ENCODE measurements around the gene PHACTR1.

PHACTR1 gene

GRCh38 chr6:12800120-12800519 lies 83.6 kb downstream of the PHACTR1 start:
- DNase-seq (ENCODE audit: insufficient read length, low spot score) (no peak), FAIRE-seq (no peak)

- FAIRE-seq (no peak), DNase-seq (ENCODE audit: insufficient read length, low spot score) (no peak)
These were observed 84.6 kb downstream of the PHACTR1 start for GRCh38 chr6:12801141-12801540.

GRCh38 chr6:12802440-12802839 lies 85.9 kb downstream of the PHACTR1 start:
- no peak for FAIRE-seq
- no peak for DNase-seq (ENCODE audit: insufficient read length, low spot score)

- FAIRE-seq = no peak
- no peak for DNase-seq (ENCODE audit: insufficient read length, low spot score)
These were observed 86.9 kb downstream of the PHACTR1 start for GRCh38 chr6:12803486-12803885.

- no peak for DNase-seq (ENCODE audit: insufficient read length, low spot score)
- no peak for FAIRE-seq
These were observed 88.5 kb downstream of the PHACTR1 start for GRCh38 chr6:12804952-12805645.

- DNase-seq (ENCODE audit: insufficient read length, low spot score) (no peak), FAIRE-seq (no peak)
These were observed 89.6 kb downstream of the PHACTR1 start for GRCh38 chr6:12806136-12806535.

- no peak for DNase-seq (ENCODE audit: insufficient read length, low spot score)
- FAIRE-seq = no peak
These were observed 90.2 kb downstream of the PHACTR1 start for GRCh38 chr6:12806796-12807195.

- no peak for FAIRE-seq
- DNase-seq (ENCODE audit: insufficient read length, low spot score) = no peak
These were observed 95.0 kb downstream of the PHACTR1 start for GRCh38 chr6:12811519-12811918.

GRCh38 chr6:12813321-12813720 lies 96.8 kb downstream of the PHACTR1 start:
- no peak for DNase-seq (ENCODE audit: insufficient read length, low spot score)
- FAIRE-seq = no peak

GRCh38 chr6:12814015-12814414 lies 97.4 kb downstream of the PHACTR1 start:
- FAIRE-seq (no peak), DNase-seq (ENCODE audit: insufficient read length, low spot score) (no peak)

GRCh38 chr6:12815089-12815488 lies 98.5 kb downstream of the PHACTR1 start:
- FAIRE-seq = no peak

GRCh38 chr6:12815884-12816600 lies 99.5 kb downstream of the PHACTR1 start:
- no peak for DNase-seq (ENCODE audit: insufficient read length, low spot score)
- FAIRE-seq = no peak

More at GRCh38 chr6:12815089-12815488, 98.5 kb downstream of the PHACTR1 start:
- no peak for DNase-seq (ENCODE audit: insufficient read length, low spot score)

GRCh38 chr6:12818324-12818723 lies 101.8 kb downstream of the PHACTR1 start:
- FAIRE-seq (no peak), DNase-seq (ENCODE audit: insufficient read length, low spot score) (no peak)

- FAIRE-seq = no peak
- no peak for DNase-seq (ENCODE audit: insufficient read length, low spot score)
These were observed 107.3 kb downstream of the PHACTR1 start for GRCh38 chr6:12823847-12824246.

- no peak for DNase-seq (ENCODE audit: insufficient read length, low spot score)
- FAIRE-seq = no peak
These were observed 110.0 kb downstream of the PHACTR1 start for GRCh38 chr6:12826584-12826983.

GRCh38 chr6:12827921-12828320 lies 111.4 kb downstream of the PHACTR1 start:
- no peak for FAIRE-seq
- no peak for DNase-seq (ENCODE audit: insufficient read length, low spot score)

GRCh38 chr6:12832226-12832735 lies 115.7 kb downstream of the PHACTR1 start:
- DNase-seq (ENCODE audit: insufficient read length, low spot score) = no peak
- no peak for FAIRE-seq

GRCh38 chr6:12836009-12836408 lies 119.4 kb downstream of the PHACTR1 start:
- no peak for FAIRE-seq

GRCh38 chr6:12841619-12842018 lies 125.1 kb downstream of the PHACTR1 start:
- DNase-seq (ENCODE audit: insufficient read length, low spot score) (no peak), FAIRE-seq (no peak)

More at GRCh38 chr6:12836009-12836408, 119.4 kb downstream of the PHACTR1 start:
- no peak for DNase-seq (ENCODE audit: insufficient read length, low spot score)

- DNase-seq (ENCODE audit: insufficient read length, low spot score) (no peak), FAIRE-seq (no peak)
These were observed 125.5 kb downstream of the PHACTR1 start for GRCh38 chr6:12842114-12842513.

GRCh38 chr6:12842658-12843057 lies 126.1 kb downstream of the PHACTR1 start:
- DNase-seq (ENCODE audit: insufficient read length, low spot score) (no peak), FAIRE-seq (no peak)
